ENCODE results near the gene TEX38. TPM values are rescaled to one million over a fixed set of nuclear protein-coding genes. Genes with fewer than 3 reads are reported as not detected.

Gene TEX38
- total RNA-seq, 1 experiment from 2014 or later = not detected

DNA sequence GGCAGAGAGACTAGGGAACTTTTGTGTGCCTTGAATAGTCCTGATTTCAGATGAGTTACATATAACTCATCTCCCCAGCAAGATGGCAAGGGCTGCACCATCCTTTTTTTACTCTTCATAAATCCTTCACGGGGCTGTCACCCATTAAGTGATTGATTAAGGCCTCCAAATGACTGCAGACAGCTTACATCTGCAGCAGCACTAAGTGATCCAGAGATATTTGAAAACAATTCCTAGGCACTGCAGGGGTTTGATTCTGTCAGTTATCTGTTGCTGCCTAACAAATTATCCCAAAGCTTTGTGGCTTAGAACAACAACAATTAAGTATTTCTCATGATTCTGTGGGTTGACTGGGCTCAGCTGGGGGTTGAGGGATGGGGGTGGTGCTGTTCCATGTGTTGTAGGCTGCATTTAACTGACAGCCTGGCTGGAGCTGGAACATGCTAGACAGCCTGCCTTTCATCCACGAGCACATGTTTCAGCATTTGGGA is 19.3 kb downstream of the TEX38 start:
- Histone ChIP-seq H3K36me3 (ENCODE audit: low read depth, low read length) (peaks cover 68% of the 10 kb centered on the region), H3K4me1 (ENCODE audit: insufficient read depth, low read length) (peaks cover 19% of the 10 kb centered on the region), H4K20me1 (ENCODE audit: low read length) (no peaks in the 10 kb centered on the region), H3F3A (ENCODE audit: low read length, unreplicated experiment) (no peaks in the 10 kb centered on the region), H3K79me2 (ENCODE audit: low read length) (no peaks in the 10 kb centered on the region), H3K9me3 (ENCODE audit: low read length) (no peaks in the 10 kb centered on the region), H3K27me3 (ENCODE audit: low read length) (no peaks in the 10 kb centered on the region), H3K9me2 (replicated peaks; ENCODE audit: low read length) (no peaks in the 10 kb centered on the region), H3K27ac (ENCODE audit: low read length) (no peak overlapping the region), H3K4me2 (ENCODE audit: low read length) (no peak overlapping the region), H3K4me3 (ENCODE audit: low read length) (no peak overlapping the region), H3K9ac (ENCODE audit: low read length) (no peak overlapping the region), H2AFZ (ENCODE audit: low read length) (no peak overlapping the region)
- BruUV-seq (replicated peaks) = no TSS peak
- TF ChIP-seq EZH2 (IDR thresholded peaks at IDR 0.05; ENCODE audit: low read length, unreplicated experiment) (no peak), EZH2phosphoT487 (IDR thresholded peaks at IDR 0.05; ENCODE audit: borderline replicate concordance, low read length) (no peak)
- TF ChIP-seq, protein P1, sequence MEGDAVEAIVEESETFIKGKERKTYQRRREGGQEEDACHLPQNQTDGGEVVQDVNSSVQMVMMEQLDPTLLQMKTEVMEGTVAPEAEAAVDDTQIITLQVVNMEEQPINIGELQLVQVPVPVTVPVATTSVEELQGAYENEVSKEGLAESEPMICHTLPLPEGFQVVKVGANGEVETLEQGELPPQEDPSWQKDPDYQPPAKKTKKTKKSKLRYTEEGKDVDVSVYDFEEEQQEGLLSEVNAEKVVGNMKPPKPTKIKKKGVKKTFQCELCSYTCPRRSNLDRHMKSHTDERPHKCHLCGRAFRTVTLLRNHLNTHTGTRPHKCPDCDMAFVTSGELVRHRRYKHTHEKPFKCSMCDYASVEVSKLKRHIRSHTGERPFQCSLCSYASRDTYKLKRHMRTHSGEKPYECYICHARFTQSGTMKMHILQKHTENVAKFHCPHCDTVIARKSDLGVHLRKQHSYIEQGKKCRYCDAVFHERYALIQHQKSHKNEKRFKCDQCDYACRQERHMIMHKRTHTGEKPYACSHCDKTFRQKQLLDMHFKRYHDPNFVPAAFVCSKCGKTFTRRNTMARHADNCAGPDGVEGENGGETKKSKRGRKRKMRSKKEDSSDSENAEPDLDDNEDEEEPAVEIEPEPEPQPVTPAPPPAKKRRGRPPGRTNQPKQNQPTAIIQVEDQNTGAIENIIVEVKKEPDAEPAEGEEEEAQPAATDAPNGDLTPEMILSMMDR (conservative IDR thresholded peaks at IDR 0.05; ENCODE audit: low read depth, low read length) = no peak
- ChIA-PET POLR2A (ENCODE audit: unreplicated experiment) (no interaction called here), CTCF (no interaction called here)
- ATAC-seq (no peak), DNase-seq (no peak)
- intact Hi-C loops (cut with micrococcal nuclease) = no loop called here

DNA sequence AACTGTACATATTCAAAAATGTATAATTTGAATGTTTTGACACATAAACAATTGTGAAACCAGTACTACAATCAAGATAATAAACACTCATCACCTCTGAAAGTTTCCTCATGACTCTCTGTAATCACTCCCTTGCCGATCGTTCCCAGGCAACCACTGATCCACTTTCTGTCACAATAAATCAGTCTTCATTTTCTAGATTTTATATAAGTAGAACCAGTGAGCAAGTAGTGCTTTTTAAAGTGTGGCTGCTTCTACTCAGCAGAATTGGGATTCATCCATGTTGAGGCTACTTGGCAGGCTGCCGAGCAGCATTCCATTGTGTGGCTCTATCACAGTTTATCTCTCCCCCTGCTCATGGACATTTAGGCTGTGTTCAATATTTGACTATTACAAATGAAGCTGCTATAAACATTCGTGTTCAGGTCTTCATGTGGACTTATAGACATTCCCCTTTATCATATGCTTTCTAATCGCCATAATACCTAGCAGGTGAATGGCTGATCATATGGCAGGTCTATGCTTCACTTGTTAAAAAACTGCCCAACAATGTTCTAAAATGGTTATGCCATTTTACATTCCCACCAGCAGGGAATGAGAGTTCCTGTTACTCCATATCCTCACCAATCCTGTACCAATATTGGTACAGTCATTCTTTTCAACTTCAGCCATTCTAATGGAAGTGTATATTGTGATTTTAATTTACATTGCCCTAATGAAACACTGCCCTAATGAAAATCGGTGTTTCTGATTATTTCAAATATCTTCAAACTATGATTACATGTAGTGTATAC is 20.5 kb downstream of the TEX38 start:
- intact Hi-C loops (cut with micrococcal nuclease) = no loop called here
- POLR2A ChIA-PET (ENCODE audit: unreplicated experiment) = no interaction called here
- DNase-seq (peak; percentile 16), ATAC-seq (peak; percentile 22; the same call in 1 of the 2 replicates)
- peaks cover 12% of the 10 kb centered on the region for H3K4me1 ChIP-seq (ENCODE audit: insufficient read depth, low read length)
- H2AFZ ChIP-seq (ENCODE audit: low read length) = no peak overlapping the region
- TF ChIP-seq, protein P1 (conservative IDR thresholded peaks at IDR 0.05; ENCODE audit: low read depth, low read length) = peak; percentile 25; the same call in 1 of the 2 replicates
- TF ChIP-seq EZH2 (IDR thresholded peaks at IDR 0.05; ENCODE audit: low read length, unreplicated experiment) = no peak
- H3K36me3 ChIP-seq (ENCODE audit: low read depth, low read length) = peaks cover 66% of the 10 kb centered on the region
- H3K4me2 ChIP-seq (ENCODE audit: low read length) = no peak overlapping the region
- CTCF ChIA-PET = no interaction called here
- no TSS peak for BruUV-seq (replicated peaks)
- H4K20me1 ChIP-seq (ENCODE audit: low read length) = no peaks in the 10 kb centered on the region; the same call in 1 of the 2 replicates
- H3K9ac ChIP-seq (ENCODE audit: low read length) = no peak overlapping the region
- no peaks in the 10 kb centered on the region for H3F3A ChIP-seq (ENCODE audit: low read length, unreplicated experiment)
- no peak overlapping the region for H3K27ac ChIP-seq (ENCODE audit: low read length)
- H3K27me3 ChIP-seq (ENCODE audit: low read length) = no peaks in the 10 kb centered on the region
- H3K79me2 ChIP-seq (ENCODE audit: low read length) = no peaks in the 10 kb centered on the region
- H3K9me2 ChIP-seq (replicated peaks; ENCODE audit: low read length) = no peaks in the 10 kb centered on the region
- H3K4me3 ChIP-seq (ENCODE audit: low read length) = no peak overlapping the region
- H3K9me3 ChIP-seq (ENCODE audit: low read length) = no peaks in the 10 kb centered on the region
